HCT116 (cell line): ENCODE results near the gene MARCKSL1.

Experiments used
- CTCF ChIP-seq, 3 experiments: fragments of 200-600 bp in 1 of 3; sonication (generic) in 1 of 3; IDR thresholded peaks in 2 of 3; conservative IDR thresholded peaks in 1 of 3; 2 replicates each; pipeline ENCODE4 v1.5.1; 2012 to 2017; ENCODE audit warnings: low read depth in 2 of 3, low read length in 2 of 3, antibody characterized with exemption in 1 of 3, borderline replicate concordance in 1 of 3, control low read depth in 1 of 3, mild to moderate bottlenecking in 1 of 3, mixed read lengths in 1 of 3, mixed run types in 1 of 3, moderate library complexity in 1 of 3; ENCODE audit not compliant: insufficient read depth in 1 of 3
- EZH2 ChIP-seq: fragments of 200-600 bp; sonication (generic); IDR thresholded peaks from 2 replicates; pipeline ENCODE4 v1.6.1; 2017; ENCODE audit warnings: antibody characterized with exemption, mixed run types
- POLR2AphosphoS5 ChIP-seq: IDR thresholded peaks from 2 replicates; pipeline ENCODE4 v1.6.1; 2011; ENCODE audit warnings: mild to moderate bottlenecking, low read depth, low read length, moderate library complexity
- SP1 ChIP-seq: IDR thresholded peaks from 2 replicates; pipeline ENCODE4 v1.6.1; 2012; ENCODE audit warnings: low read depth
- ZNF274 ChIP-seq: fragments of 200-500 bp; sonication (Bioruptor generic); IDR thresholded peaks from 2 replicates; pipeline ENCODE4 v1.6.1; 2014; ENCODE audit warnings: mild to moderate bottlenecking, low read depth, low read length, inconsistent platforms

GRCh38 chr1:32373996-32374592, 38.1 kb upstream of the MARCKSL1 start:
- TF ChIP-seq POLR2AphosphoS5 (no peak), EZH2 (no peak), CTCF (IDR thresholded peaks at IDR 0.05 in 2 of 3, conservative IDR thresholded peaks at IDR 0.05 in 1 of 3; ENCODE audit: borderline replicate concordance in 1 of 3, insufficient read depth in 1 of 3, low read depth in 2 of 3, low read length in 2 of 3) (no peak), SP1 (no peak), ZNF274 (no peak)
